NK-92 (cell line): ENCODE measurements around the gene SYNPR.

ENCODE experiments used
- DNase-seq: peaks from one replicate; lab custom pipeline; 2025; ENCODE audit not compliant: unreplicated experiment; lab: John Stamatoyannopoulos, UW

SYNPR gene

DNA sequence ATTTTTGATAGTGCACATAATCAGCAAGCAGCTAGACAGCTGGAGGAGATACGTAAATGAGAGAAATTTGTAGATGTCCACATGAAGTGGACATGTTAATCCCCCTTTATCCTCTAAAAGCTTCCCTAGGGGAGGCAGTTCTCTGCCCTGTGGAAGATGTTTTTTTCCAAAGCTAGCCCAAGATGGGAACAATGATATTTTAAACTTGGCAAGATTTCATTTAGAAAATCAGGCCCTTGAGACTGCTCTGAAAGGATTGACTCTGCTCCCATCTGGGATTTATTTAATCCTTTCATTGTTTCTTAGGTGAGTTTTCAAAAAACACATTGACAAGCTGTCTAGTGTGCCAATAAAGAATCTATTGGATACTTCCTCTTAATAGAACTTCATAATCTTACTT is 92.0 kb downstream of the SYNPR start:
- DNase-seq, result no peak

DNA sequence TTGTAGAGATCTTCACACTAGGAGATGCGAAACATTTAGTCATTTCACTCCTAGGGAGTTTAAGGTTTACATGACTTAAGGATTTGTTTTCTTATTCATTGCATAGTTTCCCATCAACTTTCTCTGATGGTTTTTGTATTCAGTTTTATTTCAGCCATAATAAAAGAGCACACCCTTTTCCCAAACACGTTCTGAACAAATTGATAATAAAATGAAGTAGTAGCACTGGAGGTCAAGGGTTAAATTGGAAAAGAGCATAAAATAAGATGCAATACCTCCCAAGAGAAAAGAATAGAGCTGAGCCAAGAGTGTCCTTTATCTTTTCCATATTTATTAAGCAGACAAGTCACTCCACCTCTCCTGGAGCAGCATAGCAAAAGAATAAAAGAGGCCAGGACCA is 104.9 kb downstream of the SYNPR start:
- DNase-seq, result no peak

DNA sequence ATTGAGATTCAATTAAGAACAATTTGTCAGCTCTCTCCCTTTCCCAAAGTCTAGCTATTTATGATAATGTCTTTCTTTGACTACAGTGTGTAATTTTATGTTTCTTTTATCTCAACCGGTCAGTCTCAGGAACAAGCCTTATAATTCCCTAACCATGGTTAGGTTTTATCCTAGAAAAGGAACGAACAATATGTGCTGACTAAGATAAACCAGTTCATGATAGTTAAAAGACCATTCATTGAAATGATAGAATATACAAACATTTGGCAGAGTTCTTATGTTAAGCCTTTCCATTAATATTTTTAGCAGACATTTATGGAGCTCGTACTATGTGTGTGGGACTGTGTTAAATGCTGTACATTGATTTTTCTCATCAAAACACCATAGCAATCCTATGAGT is 106.3 kb downstream of the SYNPR start:
- DNase-seq, result no peak

DNA sequence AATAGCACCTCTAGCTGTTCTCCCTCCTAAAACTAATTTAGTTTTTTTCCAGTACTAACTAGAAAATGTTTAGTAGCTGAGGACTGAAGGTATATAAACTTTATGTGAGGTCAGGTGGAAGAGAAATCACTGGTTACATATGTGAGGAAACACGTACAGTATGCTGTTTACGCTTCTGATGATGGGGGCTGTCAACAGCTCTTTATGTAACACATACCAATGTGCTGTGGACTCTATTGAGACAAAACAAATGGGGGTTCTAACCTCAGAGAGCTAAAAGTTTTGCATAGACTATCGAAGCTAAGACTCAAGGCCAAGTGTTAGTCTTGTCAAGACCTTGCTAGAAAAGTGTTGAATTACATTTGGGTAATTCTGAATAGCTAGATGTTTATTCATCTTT is 107.5 kb downstream of the SYNPR start:
- DNase-seq, result no peak

DNA sequence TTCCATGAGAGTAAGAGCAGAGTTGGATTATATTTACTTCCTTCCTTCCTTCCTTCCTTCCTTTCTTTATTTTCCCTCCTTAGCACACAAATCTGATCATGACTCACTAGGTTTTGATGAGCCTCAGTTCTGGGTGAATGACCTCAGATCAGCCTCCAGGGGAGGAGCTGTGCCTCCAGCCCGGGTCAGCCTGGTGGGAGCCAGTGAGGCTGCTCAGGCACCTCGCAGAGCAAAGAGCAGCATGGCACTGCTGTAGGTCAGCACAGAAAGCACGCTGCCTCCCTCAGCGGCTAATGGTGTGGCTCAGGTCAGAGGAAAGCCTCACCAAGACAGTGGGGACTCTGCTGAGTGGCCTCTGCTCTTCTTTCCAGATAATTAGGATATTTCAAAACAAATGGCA is 108.5 kb downstream of the SYNPR start:
- DNase-seq, result no peak

DNA sequence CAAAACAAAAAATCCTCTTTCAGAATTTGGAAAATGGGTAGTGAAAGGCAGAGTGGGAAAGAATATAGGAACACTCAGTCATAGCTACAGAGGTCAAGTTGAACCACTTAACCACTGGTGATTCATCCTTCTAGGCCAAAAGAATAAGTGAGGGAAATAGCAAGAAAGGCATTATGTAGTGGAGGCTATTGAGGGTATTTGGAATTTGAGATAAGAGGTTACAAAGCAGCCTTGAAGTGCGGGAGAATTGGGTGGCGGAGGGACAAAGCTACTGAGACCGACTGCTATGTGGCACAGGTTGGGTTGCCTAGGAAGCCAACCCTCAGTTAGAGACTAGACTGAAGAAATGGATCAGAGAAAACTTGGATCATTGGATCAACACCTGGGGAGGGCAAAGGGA is 109.5 kb downstream of the SYNPR start:
- DNase-seq, result no peak

DNA sequence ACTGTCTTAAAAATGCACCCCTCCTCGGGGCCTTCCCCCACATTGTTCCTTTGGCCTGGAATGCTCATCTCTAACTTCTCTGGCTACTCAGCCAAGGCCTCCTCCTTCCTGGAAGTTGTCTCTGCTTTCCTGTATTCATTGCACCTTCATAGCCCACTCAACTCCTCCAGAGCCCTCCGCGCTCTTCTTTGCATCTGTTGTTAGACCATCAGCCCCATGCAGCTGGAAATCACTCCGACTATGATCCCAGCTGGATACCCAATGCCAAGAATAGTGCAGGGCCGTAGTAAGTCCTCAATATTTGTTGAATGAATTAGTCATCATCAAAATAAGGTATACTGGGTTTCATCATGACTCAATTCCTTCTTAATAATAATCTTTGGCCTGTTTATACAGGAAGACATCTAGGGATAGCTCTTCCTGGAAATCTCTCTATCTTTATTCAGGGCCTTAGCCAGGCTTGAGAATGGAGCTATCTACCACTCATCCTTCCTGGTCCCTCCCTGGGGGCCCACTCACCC is 112.7 kb downstream of the SYNPR start:
- no peak for DNase-seq

DNA sequence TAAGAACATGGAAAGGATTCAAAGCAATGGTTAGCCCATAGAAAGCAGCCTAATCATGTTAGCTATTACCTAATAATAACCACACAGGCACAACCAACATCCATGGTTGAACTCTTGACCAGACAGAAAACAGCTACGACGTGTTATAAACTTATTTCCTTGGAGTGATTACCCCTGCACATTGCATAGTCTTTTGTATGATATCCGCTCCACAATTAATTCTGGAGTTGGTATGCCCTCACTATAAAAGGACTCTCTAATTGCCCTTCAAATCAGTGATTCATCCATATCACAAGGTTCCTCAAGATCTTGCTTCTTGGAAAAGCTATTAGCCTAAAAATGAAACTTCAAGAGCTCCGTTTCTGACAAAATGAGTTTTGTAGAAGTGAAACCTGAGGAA is 117.9 kb downstream of the SYNPR start:
- DNase-seq, result no peak

DNA sequence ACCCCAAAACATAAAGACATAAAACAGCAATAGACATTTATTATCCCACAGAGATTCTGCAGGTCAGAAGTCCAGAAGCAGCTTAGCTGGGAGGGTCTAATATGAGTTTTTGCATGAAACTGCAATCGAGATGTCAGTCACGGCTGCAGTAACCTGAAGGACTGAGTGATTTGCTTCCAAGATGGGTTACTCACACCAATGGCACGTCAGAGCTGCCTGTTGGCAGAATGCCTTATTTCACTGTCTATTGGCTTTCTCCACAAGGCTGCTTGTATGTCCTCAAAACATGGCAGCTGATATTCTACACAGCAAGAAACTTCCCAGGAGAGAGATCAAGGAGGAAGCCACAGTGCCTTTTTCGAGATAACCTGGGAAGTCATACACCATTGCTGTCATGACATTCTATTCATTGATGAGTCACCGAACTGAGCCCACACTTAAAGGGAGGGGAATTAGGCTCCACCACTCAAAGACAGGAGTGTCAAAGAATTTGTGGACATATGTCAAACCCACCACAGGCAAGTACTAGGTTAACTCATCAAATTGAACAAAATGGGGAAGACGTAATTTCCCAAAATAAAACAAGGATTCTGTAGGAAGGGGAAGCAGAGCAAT is 122.2 kb downstream of the SYNPR start:
- DNase-seq, result no peak

DNA sequence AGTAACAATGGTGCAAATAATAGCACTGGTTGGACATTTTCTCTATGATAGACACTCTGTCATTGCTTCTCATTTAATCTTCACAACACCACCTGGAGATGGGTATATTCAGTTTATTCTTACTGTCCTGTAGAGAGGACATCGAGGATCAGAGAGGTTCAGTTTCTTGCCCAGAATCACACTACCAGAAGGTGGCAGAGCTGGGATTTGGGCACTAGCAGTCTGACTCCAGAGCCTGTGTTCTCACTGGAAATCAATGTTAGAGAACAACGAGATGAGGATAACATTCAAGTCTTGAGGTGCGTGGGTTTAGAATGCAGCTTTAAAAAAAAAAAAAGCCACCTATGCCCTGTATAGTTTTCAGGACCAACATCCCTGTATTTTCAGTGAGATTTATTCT is 127.8 kb downstream of the SYNPR start:
- no peak for DNase-seq

DNA sequence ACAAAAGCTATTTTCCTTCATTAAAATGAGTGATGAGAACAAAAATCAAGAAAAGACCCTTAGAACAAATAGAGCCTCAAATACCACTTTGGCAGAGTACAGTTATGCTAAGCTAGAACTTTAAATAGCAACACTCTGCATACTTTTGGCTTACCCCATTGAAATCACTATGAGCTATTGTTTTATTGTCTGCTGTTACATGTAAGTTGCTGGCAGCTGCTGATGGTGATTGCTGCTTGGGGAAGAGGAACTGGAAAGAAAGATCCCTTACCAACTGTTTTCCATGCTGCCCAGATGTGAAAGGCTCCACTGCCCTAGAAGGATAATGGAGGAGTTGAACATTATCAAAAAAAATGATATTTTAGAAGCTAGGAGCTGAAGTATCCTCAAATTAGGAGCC is 135.4 kb downstream of the SYNPR start:
- no peak for DNase-seq

DNA sequence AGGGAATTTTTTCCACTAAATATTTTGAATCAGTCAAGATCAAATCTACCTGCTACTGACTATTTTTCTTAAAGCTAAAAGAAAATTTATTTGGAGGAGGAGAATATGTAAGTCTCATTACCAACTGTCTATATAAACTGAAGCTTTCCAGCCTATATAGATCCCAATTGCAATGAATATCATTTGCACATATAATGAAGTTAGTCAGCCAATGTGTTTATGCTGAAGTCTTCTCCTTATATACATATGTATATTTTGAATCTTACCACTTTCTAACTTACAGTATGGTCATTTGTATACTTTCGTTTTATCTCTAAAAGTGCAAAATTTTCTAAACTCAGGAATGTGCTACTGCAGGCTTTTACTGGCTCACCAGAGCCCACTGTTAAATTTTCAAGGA is 136.5 kb downstream of the SYNPR start:
- no peak for DNase-seq

DNA sequence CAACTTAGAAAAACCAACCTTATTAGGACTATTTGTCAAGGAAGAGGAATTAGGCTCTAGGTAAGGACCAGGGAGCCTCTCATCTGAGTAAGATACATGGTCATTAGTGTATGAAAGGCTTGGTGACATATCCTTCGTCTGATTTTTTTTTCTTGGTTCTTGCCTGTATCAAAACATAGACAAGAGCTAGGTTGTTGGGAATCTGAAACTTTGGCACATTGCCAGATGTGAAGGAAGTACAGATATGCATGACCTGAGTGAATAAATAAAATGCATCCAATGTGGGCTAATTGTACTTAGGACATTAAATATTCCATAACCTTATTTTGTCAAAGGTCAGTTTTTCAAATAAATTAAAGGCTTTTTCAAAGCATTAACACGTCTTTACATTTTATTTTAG is 151.8 kb downstream of the SYNPR start:
- DNase-seq, result no peak

DNA sequence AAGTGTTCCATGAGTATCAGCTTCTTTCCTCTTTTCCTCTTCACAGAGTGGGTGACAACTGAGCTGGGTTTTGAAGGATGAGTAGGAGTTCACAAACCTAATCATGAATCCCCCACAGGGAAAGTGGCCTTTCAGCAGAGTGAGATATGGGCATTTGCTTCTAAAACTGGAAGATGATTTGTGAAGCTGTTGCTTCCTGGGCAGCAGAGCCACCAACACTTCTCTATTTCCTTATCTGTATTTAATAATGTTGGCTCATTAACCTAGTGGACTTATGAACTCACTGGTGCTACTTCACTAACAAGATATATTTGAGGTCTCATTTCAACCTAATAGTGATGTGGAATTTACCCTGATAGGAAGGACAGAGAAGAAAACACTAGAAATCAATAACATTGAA is 152.8 kb downstream of the SYNPR start:
- DNase-seq, result no peak

DNA sequence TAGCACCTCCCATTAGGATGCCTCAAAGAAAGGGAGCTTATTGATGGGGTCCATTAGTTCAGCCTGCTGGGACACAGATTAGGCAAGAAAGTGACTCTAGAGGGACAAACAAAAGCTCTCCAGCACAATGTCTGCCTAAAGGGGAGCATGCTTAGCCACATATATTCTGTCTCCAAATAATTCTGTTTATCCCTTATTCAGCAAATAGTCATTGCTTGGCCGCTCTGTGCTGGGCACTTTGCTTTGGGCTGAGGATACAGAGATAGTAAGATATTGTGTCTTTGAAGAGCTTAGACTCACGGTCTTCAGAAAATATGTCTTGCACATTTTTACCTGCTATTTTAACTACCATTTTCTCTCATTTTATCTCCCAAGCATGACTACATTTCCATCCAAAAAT is 159.8 kb downstream of the SYNPR start:
- no peak for DNase-seq

DNA sequence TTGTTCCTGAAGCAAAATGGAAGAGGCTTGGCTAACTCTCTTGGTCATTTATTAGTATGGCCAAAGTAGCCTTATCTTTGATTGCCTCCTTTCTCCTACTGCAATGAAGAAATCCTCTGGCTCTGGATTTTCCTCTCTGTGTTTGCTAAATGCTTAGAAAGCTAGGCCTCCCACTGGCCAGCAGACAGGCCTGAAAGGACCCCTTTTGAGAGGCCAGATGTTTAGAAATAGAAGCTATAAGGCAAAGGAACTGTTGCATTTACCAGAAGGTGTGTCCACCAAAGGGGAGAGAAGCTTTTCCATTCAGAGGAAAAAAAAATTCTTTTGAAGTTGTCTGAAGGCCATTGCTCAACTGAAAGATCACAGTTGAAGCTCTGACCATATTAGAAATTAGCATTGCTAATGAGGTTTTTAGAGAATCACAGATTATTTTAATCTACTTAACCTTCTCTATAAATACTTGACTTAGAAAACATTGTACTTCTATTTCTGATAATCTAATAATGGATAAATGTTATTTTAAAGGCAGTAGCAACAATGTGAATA is 160.8 kb downstream of the SYNPR start:
- DNase-seq, result no peak

DNA sequence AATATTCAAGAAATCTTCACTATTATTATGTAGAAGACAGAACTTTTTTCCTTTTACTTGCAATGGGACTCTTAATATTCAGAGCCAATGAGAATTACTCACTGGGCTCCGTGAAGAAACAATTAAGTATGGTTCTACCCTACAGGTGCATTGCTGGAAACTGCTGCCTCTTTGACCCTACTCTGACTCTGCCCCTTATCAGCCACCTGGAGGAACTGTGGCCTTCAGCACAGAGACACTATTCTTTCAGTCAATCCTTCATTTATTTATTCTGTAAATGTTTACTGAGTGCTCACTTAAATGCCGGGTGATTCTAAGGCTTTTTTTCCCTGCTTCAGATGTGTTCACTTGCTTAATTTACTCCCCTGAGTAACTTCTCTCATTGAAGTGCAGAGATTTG is 163.2 kb downstream of the SYNPR start:
- no peak for DNase-seq

DNA sequence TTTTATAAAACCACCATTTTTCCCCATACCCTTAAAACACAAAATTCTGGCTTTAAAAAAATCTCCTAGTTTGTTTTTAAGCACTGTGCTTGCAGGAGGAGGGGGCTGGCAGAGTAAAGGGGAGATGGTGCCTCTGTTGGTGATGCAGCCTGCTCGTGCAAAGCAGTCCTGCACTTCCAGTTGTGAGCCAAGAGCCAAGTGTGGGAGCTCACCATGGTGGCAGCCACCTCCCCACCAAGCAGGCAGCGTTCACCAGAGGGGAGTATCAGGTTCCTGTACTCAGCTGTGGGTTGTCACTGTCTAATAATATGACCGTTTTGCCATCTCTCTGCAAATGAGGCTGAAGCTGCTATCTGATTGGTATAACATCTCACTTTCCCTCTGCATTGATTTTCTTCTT is 164.8 kb downstream of the SYNPR start:
- DNase-seq, result no peak

DNA sequence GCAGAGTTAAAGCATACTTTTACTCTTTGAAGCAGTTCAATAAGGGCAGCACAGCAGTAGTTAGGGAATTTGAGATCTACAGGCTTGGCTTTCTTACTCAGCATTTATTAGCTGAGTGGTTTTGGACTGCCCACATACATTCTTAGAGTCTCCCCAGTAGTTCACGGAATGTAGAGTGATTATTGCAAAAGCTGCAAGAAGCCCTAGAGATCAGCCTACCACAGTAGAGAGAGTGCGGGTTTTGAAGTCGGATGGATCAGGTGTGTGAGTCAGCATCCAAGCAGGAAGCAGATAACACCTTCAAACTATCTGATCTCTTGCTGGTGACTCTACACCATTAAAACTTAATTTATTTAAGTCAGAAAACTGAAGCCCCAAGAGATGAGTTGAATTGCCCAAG is 171.9 kb downstream of the SYNPR start:
- no peak for DNase-seq

DNA sequence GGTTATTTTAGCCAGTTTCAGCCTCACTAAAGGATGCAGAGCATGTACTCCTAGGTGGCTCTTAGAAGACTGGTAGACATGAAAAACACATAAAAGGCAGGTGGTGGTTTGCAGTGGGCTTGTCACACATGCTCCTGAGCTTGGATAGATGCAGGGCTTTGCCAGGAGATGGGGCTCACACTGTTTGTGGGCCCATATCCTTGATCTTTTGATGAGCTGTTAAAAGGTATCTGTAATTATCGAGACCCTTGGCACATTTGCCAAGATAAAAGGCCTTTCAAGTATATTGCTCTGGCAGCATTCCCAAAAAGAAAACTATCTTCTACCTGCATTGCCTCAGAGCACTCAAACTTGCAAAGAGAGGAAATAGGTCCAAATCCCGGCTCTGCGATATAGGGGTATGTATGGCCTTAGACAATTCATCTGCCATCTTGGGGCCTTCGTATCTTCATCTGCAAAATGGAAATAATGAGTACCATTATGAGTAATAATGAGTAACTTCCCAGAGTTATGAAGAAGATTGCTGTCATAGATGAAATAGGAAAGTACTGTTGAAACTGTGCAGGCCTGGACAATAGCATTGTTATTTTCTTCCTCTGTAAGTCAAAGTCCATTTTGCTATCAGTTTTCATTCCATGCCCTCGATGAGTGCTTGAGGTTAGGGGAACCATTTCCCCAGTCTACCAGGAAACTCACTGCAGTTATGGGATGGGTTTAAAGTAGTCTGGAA is 172.7 kb downstream of the SYNPR start:
- DNase-seq, result no peak

DNA sequence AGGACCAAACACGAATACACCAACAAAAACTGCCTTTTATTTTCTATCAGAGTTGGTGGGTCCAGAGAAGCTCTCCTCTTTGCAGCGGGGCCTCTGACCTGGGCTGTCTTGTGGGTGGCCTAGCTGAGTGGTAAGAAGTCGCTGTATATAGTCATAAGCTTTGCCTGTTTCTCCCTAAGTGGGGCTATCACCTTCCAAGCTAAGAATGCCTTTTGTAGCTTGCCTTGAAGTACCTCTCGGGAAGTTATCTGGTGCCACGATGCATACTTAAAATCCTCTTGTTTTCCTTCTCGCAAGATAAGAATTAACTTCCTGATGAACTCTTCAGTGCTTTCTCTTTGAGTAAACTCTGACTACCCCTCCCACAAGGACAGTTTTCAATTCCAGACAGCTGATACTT is 178.8 kb downstream of the SYNPR start:
- no peak for DNase-seq

DNA sequence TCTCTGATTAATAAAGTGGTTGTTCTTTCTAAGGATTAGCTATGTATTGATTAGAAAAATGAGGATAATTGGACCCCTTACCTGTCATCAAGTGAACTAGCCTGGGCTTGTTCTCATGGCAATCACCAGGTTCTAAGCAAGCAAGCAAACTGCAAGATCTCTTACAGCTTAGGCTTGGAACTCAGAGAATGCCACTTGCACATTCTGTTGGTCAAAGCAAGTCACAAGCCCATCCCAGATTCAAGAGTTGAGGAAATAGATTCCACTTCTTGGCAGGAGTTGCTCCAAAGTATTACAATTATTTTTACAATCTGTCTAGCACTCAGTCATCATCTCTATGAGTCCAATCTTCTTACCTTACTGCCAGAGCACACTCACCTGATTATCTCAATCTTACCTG is 180.3 kb downstream of the SYNPR start:
- no peak for DNase-seq

DNA sequence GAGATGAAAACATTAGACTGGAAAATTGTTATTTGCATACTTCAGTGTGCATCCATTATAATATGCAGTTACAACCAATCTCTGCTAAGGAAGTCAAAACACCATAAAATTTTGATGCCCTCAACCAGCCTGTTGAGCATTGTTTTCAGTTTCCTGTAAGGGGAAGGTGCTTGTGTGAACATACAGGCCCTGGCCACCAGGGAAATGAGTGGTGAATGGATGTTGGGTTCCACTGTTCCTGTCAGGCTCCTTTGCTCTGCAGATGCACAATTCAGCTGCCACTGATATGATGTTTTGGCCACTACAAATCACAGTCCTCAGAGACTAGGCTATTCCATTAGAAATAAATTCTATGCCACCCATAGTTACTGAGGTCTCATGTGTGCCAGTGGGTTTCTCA is 184.6 kb downstream of the SYNPR start:
- DNase-seq, result no peak
